B cell (primary cell): ENCODE results near the gene PRKCB.

Experiments
- EZH2 ChIP-seq: IDR thresholded peaks from 2 replicates; pipeline ENCODE4 v1.6.1; 2012; ENCODE audit warnings: borderline replicate concordance, low read depth, mild to moderate bottlenecking, moderate library complexity, low read length; ENCODE audit not compliant: insufficient read depth, poor library complexity, severe bottlenecking
- TF ChIP-seq, protein P1 (sequence below): fragments of 200-600 bp; IDR thresholded peaks from one replicate; pipeline ENCODE4 v1.8.0; 2022; ENCODE audit warnings: antibody characterized with exemption, mild to moderate bottlenecking

DNA sequence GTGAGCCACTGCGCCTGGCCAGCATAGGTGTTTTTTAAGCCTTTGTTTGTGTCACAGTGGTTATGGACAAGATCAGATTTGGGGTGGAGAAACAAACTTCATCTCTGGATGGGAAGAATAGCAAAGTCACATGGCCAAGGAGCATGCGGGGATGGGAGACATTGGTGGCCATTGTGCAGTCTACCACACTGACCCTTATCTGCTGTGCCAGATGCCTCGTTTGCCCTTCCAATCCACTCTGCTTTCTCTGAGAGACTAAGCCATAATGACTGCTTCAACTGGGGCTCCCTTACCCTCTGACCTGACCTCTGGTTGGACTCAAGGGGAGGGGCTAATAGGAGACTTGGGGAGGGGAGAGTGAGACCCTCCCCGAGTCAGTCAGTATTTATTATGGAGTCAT, 166.8 kb downstream of the PRKCB start:
- TF ChIP-seq, protein P1, sequence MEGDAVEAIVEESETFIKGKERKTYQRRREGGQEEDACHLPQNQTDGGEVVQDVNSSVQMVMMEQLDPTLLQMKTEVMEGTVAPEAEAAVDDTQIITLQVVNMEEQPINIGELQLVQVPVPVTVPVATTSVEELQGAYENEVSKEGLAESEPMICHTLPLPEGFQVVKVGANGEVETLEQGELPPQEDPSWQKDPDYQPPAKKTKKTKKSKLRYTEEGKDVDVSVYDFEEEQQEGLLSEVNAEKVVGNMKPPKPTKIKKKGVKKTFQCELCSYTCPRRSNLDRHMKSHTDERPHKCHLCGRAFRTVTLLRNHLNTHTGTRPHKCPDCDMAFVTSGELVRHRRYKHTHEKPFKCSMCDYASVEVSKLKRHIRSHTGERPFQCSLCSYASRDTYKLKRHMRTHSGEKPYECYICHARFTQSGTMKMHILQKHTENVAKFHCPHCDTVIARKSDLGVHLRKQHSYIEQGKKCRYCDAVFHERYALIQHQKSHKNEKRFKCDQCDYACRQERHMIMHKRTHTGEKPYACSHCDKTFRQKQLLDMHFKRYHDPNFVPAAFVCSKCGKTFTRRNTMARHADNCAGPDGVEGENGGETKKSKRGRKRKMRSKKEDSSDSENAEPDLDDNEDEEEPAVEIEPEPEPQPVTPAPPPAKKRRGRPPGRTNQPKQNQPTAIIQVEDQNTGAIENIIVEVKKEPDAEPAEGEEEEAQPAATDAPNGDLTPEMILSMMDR, result no peak
- TF ChIP-seq EZH2, result no peak
